Fibroblast of lung (primary cell): ENCODE data around the gene ATP4A. TPM values are rescaled to one million over a fixed set of nuclear protein-coding genes. Genes with fewer than 3 reads are reported as not detected.
"Not testable (repeated sequence)": the region's sequence is repeated elsewhere in the genome, so short reads cannot be mapped to it uniquely, and the experiment has no call there.

Experiments used
- DNase-seq, 2 donors: peaks; one replicate each; pipeline versions ENCODE4 v3.0.0 to v3.0.0-alpha.2; 2010; ENCODE audit warnings: low read depth in 2 of 2
- H2AFZ ChIP-seq: 2 replicates; pipeline ENCODE4 v1.5.1; 2012; ENCODE audit warnings: low read length, control low read depth, inconsistent platforms
- H3K27ac ChIP-seq: 2 replicates; pipeline ENCODE4 v1.5.1; 2011; ENCODE audit warnings: low read length, control low read depth; ENCODE audit not compliant: insufficient read depth
- H3K27me3 ChIP-seq: 2 replicates; pipeline ENCODE4 v1.5.1; 2011; ENCODE audit warnings: mild to moderate bottlenecking, low read length; ENCODE audit not compliant: control insufficient read depth, insufficient read depth
- H3K36me3 ChIP-seq: 2 replicates; pipeline ENCODE4 v1.5.1; 2011; ENCODE audit warnings: low read length; ENCODE audit not compliant: control insufficient read depth, insufficient read depth
- H3K4me1 ChIP-seq: 2 replicates; pipeline ENCODE4 v1.5.1; 2011; ENCODE audit warnings: low read length; ENCODE audit not compliant: control insufficient read depth, insufficient read depth; ENCODE audit errors: extremely low read depth
- H3K4me2 ChIP-seq: 2 replicates; pipeline ENCODE4 v1.5.1; 2011; ENCODE audit warnings: low read length, control low read depth; ENCODE audit not compliant: insufficient read depth; ENCODE audit errors: extremely low read depth
- H3K4me3 ChIP-seq, 4 experiments: fragments of 200-600 bp in 1 of 4; sonication (generic) in 1 of 4; replicated peaks in 1 of 4; 2 replicates each; pipeline ENCODE4 v1.5.1; 2011 to 2016; ENCODE audit warnings: low read length in 4 of 4, low read depth in 3 of 4, mild to moderate bottlenecking in 3 of 4, control low read depth in 2 of 4, inconsistent platforms in 1 of 4, mixed read lengths in 1 of 4; ENCODE audit not compliant: insufficient read depth in 1 of 4; ENCODE audit errors: control extremely low read depth in 1 of 4
- H3K79me2 ChIP-seq: 2 replicates; pipeline ENCODE4 v1.5.1; 2012; ENCODE audit warnings: mild to moderate bottlenecking, low read length, inconsistent platforms; ENCODE audit not compliant: control insufficient read depth, insufficient read depth
- H3K9ac ChIP-seq: 2 replicates; pipeline ENCODE4 v1.5.1; 2011; ENCODE audit warnings: mild to moderate bottlenecking, low read length, control low read depth; ENCODE audit not compliant: insufficient read depth
- H3K9me3 ChIP-seq: 2 replicates; pipeline ENCODE4 v1.5.1; 2012; ENCODE audit warnings: low read depth, low read length; ENCODE audit not compliant: control insufficient read depth, insufficient read depth
- H4K20me1 ChIP-seq: 2 replicates; pipeline ENCODE4 v1.5.1; 2011; ENCODE audit warnings: low read length; ENCODE audit not compliant: control insufficient read depth, insufficient read depth; ENCODE audit errors: extremely low read depth
- CTCF ChIP-seq, 2 donors: IDR thresholded peaks in 1 of 2; conservative IDR thresholded peaks in 1 of 2; 1 replicate in 1 of 2; 2 replicates in 1 of 2; pipeline ENCODE4 v1.5.1; 2011 to 2012; ENCODE audit warnings: low read length in 2 of 2, control low read depth in 1 of 2, inconsistent platforms in 1 of 2, low read depth in 1 of 2, mild to moderate bottlenecking in 1 of 2
- EZH2 ChIP-seq: IDR thresholded peaks from 2 replicates; pipeline ENCODE4 v1.5.1; 2012; ENCODE audit warnings: low read length, control low read depth, mild to moderate bottlenecking; ENCODE audit errors: missing control alignments
- polyA plus RNA-seq, 2 donors: library from polyadenylated mRNA; depleted of rRNA in 1 of 2; stranded (reverse) in 1 of 2; unstranded in 1 of 2; fragments of >200 nt; gene quantifications; 2 replicates each; pipeline ENCODE4 v1.2.1, GENCODE V29; 2011 to 2012; ENCODE audit warnings: missing spikeins in 1 of 2
- total RNA-seq: library from RNA; depleted of rRNA; stranded (reverse); fragments of >200 nt; gene quantifications from 2 replicates; pipeline ENCODE4 v1.2.1, GENCODE V29; 2014

The ATP4A gene
- total and polyA plus RNA-seq, 2 donors (not counting 1 experiment from before 2014, with no cell fraction given): not detected

GRCh38 chr19:35609851-35610353, 46.4 kb upstream of the ATP4A start:
- no peak for DNase-seq
- Histone ChIP-seq H3K4me1 (peaks cover 5% of the 10 kb centered on the region), H3K4me3 (no peak overlapping the region), H2AFZ (no peak overlapping the region), H3K27me3 (no peaks in the 10 kb centered on the region), H3K4me2 (no peak overlapping the region), H3K36me3 (peaks cover 2% of the 10 kb centered on the region), H4K20me1 (no peaks in the 10 kb centered on the region), H3K9ac (no peak overlapping the region), H3K79me2 (no peaks in the 10 kb centered on the region), H3K27ac (no peak overlapping the region), H3K9me3 (no peaks in the 10 kb centered on the region)
- TF ChIP-seq EZH2 (no peak), CTCF (conservative IDR thresholded peaks at IDR 0.05 in 1 of 2, IDR thresholded peaks at IDR 0.05 in 1 of 2; ENCODE audit: low read depth in 1 of 2, low read length in 2 of 2) (no peak)

- no peak overlapping the region for H2AFZ ChIP-seq
- H3K27me3 ChIP-seq: no peaks in the 10 kb centered on the region
- TF ChIP-seq EZH2 (no peak), CTCF (conservative IDR thresholded peaks at IDR 0.05 in 1 of 2, IDR thresholded peaks at IDR 0.05 in 1 of 2; ENCODE audit: low read depth in 1 of 2, low read length in 2 of 2) (no peak)
- H3K4me1 ChIP-seq: peaks cover 5% of the 10 kb centered on the region
- H3K4me3 ChIP-seq: no peak overlapping the region
- H3K4me2 ChIP-seq: no peak overlapping the region
- H3K79me2 ChIP-seq: no peaks in the 10 kb centered on the region
- no peaks in the 10 kb centered on the region for H4K20me1 ChIP-seq
- no peak overlapping the region for H3K27ac ChIP-seq
- no peak overlapping the region for H3K9ac ChIP-seq
- H3K9me3 ChIP-seq: no peaks in the 10 kb centered on the region
- no peak for DNase-seq
- no peaks in the 10 kb centered on the region for H3K36me3 ChIP-seq
Observed at GRCh38 chr19:35608251-35608650, 44.8 kb upstream of the ATP4A start.

GRCh38 chr19:35607661-35608060, 44.2 kb upstream of the ATP4A start:
- Histone ChIP-seq H3K9ac (no peak overlapping the region), H3K36me3 (no peaks in the 10 kb centered on the region), H3K4me2 (no peak overlapping the region), H3K27ac (no peak overlapping the region), H3K4me1 (peaks cover 2% of the 10 kb centered on the region), H3K79me2 (no peaks in the 10 kb centered on the region), H3K9me3 (no peaks in the 10 kb centered on the region), H2AFZ (no peak overlapping the region), H3K4me3 (no peak overlapping the region), H3K27me3 (no peaks in the 10 kb centered on the region), H4K20me1 (no peaks in the 10 kb centered on the region)
- no peak for DNase-seq
- TF ChIP-seq CTCF (conservative IDR thresholded peaks at IDR 0.05 in 1 of 2, IDR thresholded peaks at IDR 0.05 in 1 of 2; ENCODE audit: low read depth in 1 of 2, low read length in 2 of 2) (no peak), EZH2 (no peak)

GRCh38 chr19:35607170-35607569, 43.7 kb upstream of the ATP4A start:
- not testable (repeated sequence) for H3K36me3 ChIP-seq, H2AFZ ChIP-seq, DNase-seq, H3K27me3 ChIP-seq, H4K20me1 ChIP-seq, H3K9ac ChIP-seq, H3K4me3 ChIP-seq, H3K27ac ChIP-seq, H3K79me2 ChIP-seq, H3K4me2 ChIP-seq, H3K4me1 ChIP-seq, H3K9me3 ChIP-seq

GRCh38 chr19:35604436-35604835, 41.0 kb upstream of the ATP4A start:
- H3K27me3 ChIP-seq, H3K4me1 ChIP-seq, H2AFZ ChIP-seq, H4K20me1 ChIP-seq, H3K27ac ChIP-seq, H3K9ac ChIP-seq, DNase-seq, H3K4me2 ChIP-seq, H3K36me3 ChIP-seq, H3K79me2 ChIP-seq, H3K4me3 ChIP-seq, H3K9me3 ChIP-seq: not testable (repeated sequence)
